Retinal pigment epithelial cell (primary cell): ENCODE results near the gene ABCG1.
A peak's percentile ranks its signal among the peaks of the same experiment; 100 is the strongest.

Source experiments
- DNase-seq: peaks from one replicate; pipeline ENCODE4 v3.0.0-alpha.2; 2010; ENCODE audit warnings: low read depth
- H3K4me3 ChIP-seq: 2 replicates; pipeline ENCODE4 v1.5.1; 2011; ENCODE audit warnings: mild to moderate bottlenecking, low read length, control low read depth, moderate library complexity
- CTCF ChIP-seq: conservative IDR thresholded peaks from 2 replicates; pipeline ENCODE4 v1.5.1; 2011; ENCODE audit warnings: low read depth, low read length, control low read depth, inconsistent platforms

The ABCG1 gene

GRCh38 chr21:42257091-42257765 is 38.3 kb downstream of the ABCG1 start:
- no peak overlapping the region for H3K4me3 ChIP-seq
- DNase-seq, result no peak
- no peak for TF ChIP-seq CTCF

- peak; percentile 85 for TF ChIP-seq CTCF
- no peak overlapping the region for H3K4me3 ChIP-seq
- no peak for DNase-seq
These were observed 39.4 kb downstream of the ABCG1 start for GRCh38 chr21:42258150-42258884.

- TF ChIP-seq CTCF, result no peak
- no peak for DNase-seq
- no peak overlapping the region for H3K4me3 ChIP-seq
These were observed 40.0 kb downstream of the ABCG1 start for GRCh38 chr21:42258885-42259407.

- no peak for DNase-seq
- TF ChIP-seq CTCF, result no peak
- no peak overlapping the region for H3K4me3 ChIP-seq
These were observed 41.2 kb downstream of the ABCG1 start for GRCh38 chr21:42260121-42260520.

GRCh38 chr21:42261829-42262200 is 42.9 kb downstream of the ABCG1 start:
- H3K4me3 ChIP-seq, result no peak overlapping the region
- no peak for TF ChIP-seq CTCF
- no peak for DNase-seq

GRCh38 chr21:42262831-42263231 is 43.9 kb downstream of the ABCG1 start:
- TF ChIP-seq CTCF, result no peak
- DNase-seq, result peak; percentile 8
- H3K4me3 ChIP-seq, result no peak overlapping the region
